Smooth muscle cell (in vitro differentiated cells): ENCODE measurements around the gene ENOPH1. TPM values are rescaled to one million over a fixed set of nuclear protein-coding genes. Genes with fewer than 3 reads are reported as not detected.

ENCODE experiments used
- DNase-seq: peaks from one replicate; lab custom pipeline; 2025; ENCODE audit not compliant: unreplicated experiment; lab: John Stamatoyannopoulos, UW
- H2AFZ ChIP-seq: fragments of 200-600 bp; sonication (generic); 2 replicates; pipeline ENCODE4 v1.6.0; 2016; ENCODE audit warnings: antibody characterized with exemption, low read depth, mild to moderate bottlenecking
- H3F3A ChIP-seq: fragments of 200-600 bp; sonication (generic); 2 replicates; pipeline ENCODE4 v1.6.0; 2017; ENCODE audit warnings: antibody characterized with exemption, low read depth
- H3K27ac ChIP-seq: fragments of 200-600 bp; sonication (generic); 2 replicates; pipeline ENCODE4 v1.5.1; 2016; ENCODE audit warnings: low read depth, mild to moderate bottlenecking
- H3K27me3 ChIP-seq: fragments of 200-600 bp; sonication (generic); 2 replicates; pipeline ENCODE4 v1.6.1; 2016; ENCODE audit warnings: low read depth, mild to moderate bottlenecking
- H3K36me3 ChIP-seq: fragments of 200-600 bp; sonication (generic); 2 replicates; pipeline ENCODE4 v1.5.1; 2016; ENCODE audit warnings: low read depth
- H3K4me1 ChIP-seq: fragments of 200-600 bp; sonication (generic); 2 replicates; pipeline ENCODE4 v1.5.1; 2016; ENCODE audit warnings: low read depth
- H3K4me2 ChIP-seq: fragments of 200-600 bp; sonication (generic); 2 replicates; pipeline ENCODE4 v1.6.0; 2016; ENCODE audit warnings: mild to moderate bottlenecking
- H3K4me3 ChIP-seq: fragments of 200-600 bp; sonication (generic); 2 replicates; pipeline ENCODE4 v1.5.1; 2016; ENCODE audit warnings: mild to moderate bottlenecking
- H3K79me2 ChIP-seq: fragments of 200-600 bp; sonication (generic); 2 replicates; pipeline ENCODE4 v1.6.0; 2016; ENCODE audit warnings: low read depth, mild to moderate bottlenecking
- H3K9ac ChIP-seq: fragments of 200-600 bp; sonication (generic); 2 replicates; pipeline ENCODE4 v1.6.0; 2016; ENCODE audit warnings: low read depth
- H3K9me3 ChIP-seq: fragments of 200-600 bp; sonication (generic); replicated peaks from 2 replicates; pipeline ENCODE4 v1.5.1; 2016; ENCODE audit warnings: low read depth
- H4K20me1 ChIP-seq: fragments of 200-600 bp; sonication (generic); 2 replicates; pipeline ENCODE4 v1.6.0; 2016; ENCODE audit warnings: low read depth
- WGBS: methylation state at CpG from one replicate; pipeline ENCODE4 v1.1.7; 2016; ENCODE audit warnings: low lambda C conversion rate; 5-methylcytosine and 5-hydroxymethylcytosine counted together
- polyA plus RNA-seq: library from polyadenylated mRNA; unstranded; fragments of >200 nt; fragmentation: Nextera tagmentation; extraction: Ambion mirVana; gene quantifications from 2 replicates; pipeline ENCODE4 v1.2.1, GENCODE V29; 2016
- total RNA-seq: library from RNA; depleted of rRNA; stranded (reverse); fragments of >200 nt; gene quantifications from 2 replicates; pipeline ENCODE4 v1.2.3, GENCODE V29; 2014
- TF ChIP-seq, protein P1 (sequence below): fragments of 200-600 bp; sonication (generic); IDR thresholded peaks from 2 replicates; pipeline ENCODE4 v1.5.1; 2017; ENCODE audit warnings: borderline replicate concordance, mild to moderate bottlenecking, antibody characterized with exemption; ENCODE audit not compliant: insufficient read depth, poor library complexity, severe bottlenecking

The ENOPH1 gene
- total and polyA plus RNA-seq, 2 experiments from 2014 or later: 36.2 to 54.5 TPM

DNA sequence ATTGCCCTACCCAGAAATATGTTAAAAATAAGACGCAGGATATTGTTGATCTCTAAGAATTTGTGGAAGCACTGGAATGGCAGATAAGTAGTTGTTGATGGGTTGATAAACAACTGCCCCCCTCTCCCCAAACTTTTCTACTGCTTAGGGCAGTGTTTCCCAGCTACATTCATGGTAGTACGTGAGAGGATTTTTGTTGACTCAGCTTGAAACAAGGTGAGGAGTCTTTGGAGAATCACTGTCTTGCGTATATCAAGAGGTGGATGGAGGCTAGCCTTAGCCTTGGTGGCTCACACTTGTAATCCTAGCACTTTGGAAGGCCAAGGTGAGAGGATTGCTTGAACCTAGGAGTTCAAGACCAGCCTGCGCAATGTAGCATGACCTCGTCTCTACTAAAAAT lies 5.7 kb downstream of the ENOPH1 start:
- DNase-seq: no peak
- no peak overlapping the region for H3K4me3 ChIP-seq
- H3K79me2 ChIP-seq: peaks cover 99% of the 10 kb centered on the region
- peaks cover 8% of the 10 kb centered on the region for H3F3A ChIP-seq
- WGBS: 98% methylated on average over 5 of the region's 5 CpGs
- TF ChIP-seq, protein P1, sequence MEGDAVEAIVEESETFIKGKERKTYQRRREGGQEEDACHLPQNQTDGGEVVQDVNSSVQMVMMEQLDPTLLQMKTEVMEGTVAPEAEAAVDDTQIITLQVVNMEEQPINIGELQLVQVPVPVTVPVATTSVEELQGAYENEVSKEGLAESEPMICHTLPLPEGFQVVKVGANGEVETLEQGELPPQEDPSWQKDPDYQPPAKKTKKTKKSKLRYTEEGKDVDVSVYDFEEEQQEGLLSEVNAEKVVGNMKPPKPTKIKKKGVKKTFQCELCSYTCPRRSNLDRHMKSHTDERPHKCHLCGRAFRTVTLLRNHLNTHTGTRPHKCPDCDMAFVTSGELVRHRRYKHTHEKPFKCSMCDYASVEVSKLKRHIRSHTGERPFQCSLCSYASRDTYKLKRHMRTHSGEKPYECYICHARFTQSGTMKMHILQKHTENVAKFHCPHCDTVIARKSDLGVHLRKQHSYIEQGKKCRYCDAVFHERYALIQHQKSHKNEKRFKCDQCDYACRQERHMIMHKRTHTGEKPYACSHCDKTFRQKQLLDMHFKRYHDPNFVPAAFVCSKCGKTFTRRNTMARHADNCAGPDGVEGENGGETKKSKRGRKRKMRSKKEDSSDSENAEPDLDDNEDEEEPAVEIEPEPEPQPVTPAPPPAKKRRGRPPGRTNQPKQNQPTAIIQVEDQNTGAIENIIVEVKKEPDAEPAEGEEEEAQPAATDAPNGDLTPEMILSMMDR: no peak
- no peaks in the 10 kb centered on the region for H3K9me3 ChIP-seq
- no peak overlapping the region for H2AFZ ChIP-seq
- H4K20me1 ChIP-seq: peaks cover 92% of the 10 kb centered on the region
- H3K4me1 ChIP-seq: peaks cover 12% of the 10 kb centered on the region
- H3K4me2 ChIP-seq: no peak overlapping the region
- no peaks in the 10 kb centered on the region for H3K36me3 ChIP-seq
- no peak overlapping the region for H3K9ac ChIP-seq
- no peaks in the 10 kb centered on the region for H3K27me3 ChIP-seq
- no peak overlapping the region for H3K27ac ChIP-seq

GRCh38 chr4:82436780-82437179 lies 6.4 kb downstream of the ENOPH1 start:
- H3K9me3 ChIP-seq: no peaks in the 10 kb centered on the region
- peak overlapping the region; percentile 48 for H3K27ac ChIP-seq
- H2AFZ ChIP-seq: no peak overlapping the region
- peaks cover 99% of the 10 kb centered on the region for H3K79me2 ChIP-seq
- H4K20me1 ChIP-seq: peaks cover 88% of the 10 kb centered on the region
- WGBS: 98% methylated on average over 4 of the region's 4 CpGs
- H3K27me3 ChIP-seq: no peaks in the 10 kb centered on the region
- H3K9ac ChIP-seq: no peak overlapping the region
- no peak for DNase-seq
- H3K36me3 ChIP-seq: no peaks in the 10 kb centered on the region
- TF ChIP-seq, protein P1: no peak
- peaks cover 2% of the 10 kb centered on the region for H3F3A ChIP-seq
- peaks cover 5% of the 10 kb centered on the region for H3K4me1 ChIP-seq
- H3K4me3 ChIP-seq: no peak overlapping the region
- no peak overlapping the region for H3K4me2 ChIP-seq

DNA sequence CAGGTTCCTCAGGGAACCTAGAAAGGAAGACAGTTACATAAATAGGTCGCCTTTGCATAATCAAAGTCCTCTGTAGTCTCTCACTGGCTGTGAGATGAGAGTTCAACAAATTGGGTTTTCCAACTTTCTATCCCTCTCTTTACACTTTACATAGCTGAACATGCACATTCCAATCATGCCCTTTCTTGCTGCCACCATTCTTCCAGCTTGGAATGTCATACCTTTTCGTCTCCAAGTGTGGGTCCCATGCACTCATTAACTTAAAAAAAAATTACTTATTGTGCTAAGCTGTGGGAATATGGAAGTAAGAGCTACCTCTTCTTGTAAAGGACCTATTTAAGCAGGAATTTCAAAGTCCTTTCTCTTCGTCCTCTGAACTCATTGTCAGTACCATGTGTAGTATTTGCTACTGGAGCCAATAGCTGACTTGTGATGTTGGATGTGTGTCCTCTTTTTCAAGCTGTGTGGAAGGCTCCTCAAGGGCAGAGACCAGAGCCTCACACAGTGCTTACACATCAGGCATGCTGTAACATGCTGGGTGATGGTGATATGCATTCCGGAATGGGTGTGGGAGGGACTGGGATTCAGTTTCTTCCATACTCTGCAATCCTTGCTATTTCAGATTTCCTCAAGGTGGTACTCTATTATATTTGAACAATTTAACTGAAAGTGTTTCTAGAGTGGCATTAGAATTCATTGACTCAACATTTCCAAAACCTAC lies 7.1 kb downstream of the ENOPH1 start:
- Histone ChIP-seq H3F3A (no peaks in the 10 kb centered on the region), H3K9me3 (no peaks in the 10 kb centered on the region), H3K79me2 (peaks cover 99% of the 10 kb centered on the region), H3K27me3 (no peaks in the 10 kb centered on the region), H3K27ac (peak overlapping the region; percentile 48), H3K4me3 (no peak overlapping the region), H3K9ac (no peak overlapping the region), H3K36me3 (no peaks in the 10 kb centered on the region), H3K4me1 (no peaks in the 10 kb centered on the region), H3K4me2 (no peak overlapping the region), H2AFZ (no peak overlapping the region), H4K20me1 (peaks cover 87% of the 10 kb centered on the region)
- TF ChIP-seq, protein P1: no peak
- 61% methylated on average over 4 of the region's 4 CpGs for WGBS
- DNase-seq: no peak

- Histone ChIP-seq H3K9me3 (no peaks in the 10 kb centered on the region), H3K4me1 (no peaks in the 10 kb centered on the region), H3K27ac (no peak overlapping the region), H3K9ac (no peak overlapping the region), H3K36me3 (no peaks in the 10 kb centered on the region), H3K79me2 (peaks cover 99% of the 10 kb centered on the region), H2AFZ (no peak overlapping the region), H3K4me2 (no peak overlapping the region), H3K27me3 (no peaks in the 10 kb centered on the region), H3F3A (no peaks in the 10 kb centered on the region), H3K4me3 (no peak overlapping the region), H4K20me1 (peaks cover 89% of the 10 kb centered on the region)
- 92% methylated on average over 2 of the region's 2 CpGs for WGBS
- DNase-seq: no peak
- TF ChIP-seq, protein P1: no peak
Measured at GRCh38 chr4:82439088-82439487, 8.7 kb downstream of the ENOPH1 start.
